Activated CD4-positive, alpha-beta T cell treated with anti-CD3 and anti-CD28 coated beads for 1 hour (primary cell): ENCODE data around the gene TMEM30B.

ENCODE experiments used
- DNase-seq: peaks from one replicate; pipeline ENCODE4 v3.0.0-alpha.2; 2020

The TMEM30B gene

DNA sequence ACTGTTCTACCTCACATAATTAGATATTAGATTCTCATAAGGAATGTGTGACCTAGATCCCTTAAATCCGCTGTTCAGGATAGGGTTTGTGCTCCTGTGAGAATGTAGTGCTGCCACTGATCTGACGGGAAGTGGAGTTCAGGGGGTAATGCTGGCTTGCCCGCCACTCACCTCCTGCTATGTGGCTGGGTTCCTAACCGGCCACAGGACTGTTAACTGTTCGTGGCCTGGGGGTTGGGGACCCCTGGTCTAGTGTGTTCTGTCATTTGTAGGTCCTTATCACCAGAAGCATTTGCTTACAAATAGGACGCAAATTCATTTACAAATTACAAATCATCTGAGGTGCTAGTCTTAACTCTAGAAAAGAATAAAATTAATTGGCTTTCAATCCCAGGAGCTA, 16.4 kb upstream of the TMEM30B start:
- DNase-seq: no peak

GRCh38 chr14:61296719-61297502, 15.8 kb upstream of the TMEM30B start:
- no peak for DNase-seq

DNA sequence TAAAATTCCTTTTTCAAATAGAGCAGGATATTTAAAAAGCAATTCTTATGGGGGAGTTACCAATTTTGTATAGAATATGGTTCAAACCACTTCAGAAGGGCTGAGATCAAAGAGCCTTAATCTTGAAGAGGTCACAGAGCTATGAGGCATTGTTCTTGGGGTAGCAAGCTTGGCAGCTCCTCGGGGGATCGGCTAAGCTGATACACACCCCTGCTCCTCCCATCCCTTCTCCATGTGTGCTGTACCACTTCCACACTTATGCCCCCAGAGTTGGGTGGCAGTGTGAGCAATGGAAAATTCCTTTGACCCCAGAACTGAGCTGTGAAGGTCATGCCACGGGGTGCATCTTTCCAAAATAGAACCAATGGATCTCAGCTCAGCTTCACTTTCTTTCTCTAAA, 15.0 kb upstream of the TMEM30B start:
- DNase-seq: no peak

DNA sequence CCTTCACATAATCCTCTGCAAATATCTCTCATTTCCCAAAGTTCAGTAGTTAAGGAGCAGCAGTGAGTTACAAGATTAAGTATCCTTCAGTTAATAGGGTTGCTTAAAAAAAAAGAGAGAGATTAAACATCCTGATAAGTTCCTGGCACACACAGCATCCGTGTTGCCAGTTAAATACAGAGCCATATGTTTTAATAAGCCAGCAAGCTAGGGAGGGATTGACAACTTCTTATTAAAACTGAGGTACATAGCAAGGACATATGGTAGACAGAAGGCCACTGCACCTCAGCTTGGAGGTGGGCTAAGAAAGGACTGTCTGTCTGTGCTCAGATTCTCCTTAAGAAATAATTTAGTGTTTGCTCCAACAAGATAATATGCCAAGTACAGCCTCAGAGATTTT, 9.6 kb upstream of the TMEM30B start:
- no peak for DNase-seq

- DNase-seq: no peak
Measured at GRCh38 chr14:61288720-61289119, 7.6 kb upstream of the TMEM30B start.

DNA sequence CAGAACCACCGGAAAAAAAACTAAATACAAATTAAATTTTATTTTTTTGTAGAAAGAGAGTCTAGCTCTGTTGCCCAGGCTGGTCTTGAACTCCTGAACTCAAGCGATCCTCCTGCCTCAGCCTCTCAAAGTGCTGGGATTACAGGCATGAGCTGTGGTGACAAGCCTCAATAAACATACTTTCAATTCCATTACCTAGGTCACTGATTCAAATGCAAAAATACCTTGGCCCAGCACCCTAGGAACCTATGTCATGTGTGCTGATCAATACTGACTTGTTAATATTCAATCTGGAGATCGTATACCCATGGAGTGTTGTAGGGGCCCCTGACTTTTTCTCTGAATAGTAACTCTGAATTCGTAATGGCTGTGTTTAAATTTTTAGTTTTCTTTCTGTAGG, 7.1 kb upstream of the TMEM30B start:
- DNase-seq: no peak

DNA sequence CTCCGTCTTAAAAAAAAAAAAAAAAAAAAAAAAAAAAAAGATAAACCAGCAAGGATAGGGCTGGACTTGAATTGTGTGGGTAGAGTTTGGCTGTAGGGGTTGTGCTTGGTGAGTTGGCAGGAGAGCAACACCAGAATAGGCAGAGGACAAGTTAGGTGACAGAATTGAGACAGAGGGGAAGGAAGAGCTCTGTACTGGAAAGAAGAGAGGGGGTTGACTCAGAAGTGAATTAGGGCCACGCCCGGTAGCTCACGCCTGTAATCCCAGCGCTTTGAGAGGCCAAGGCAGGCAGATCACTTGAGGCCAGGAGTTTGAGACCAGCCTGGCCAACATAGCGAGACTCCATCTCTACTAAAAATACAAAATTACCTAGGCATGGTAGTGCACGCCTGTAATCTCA, 6.1 kb upstream of the TMEM30B start:
- DNase-seq: no peak

- no peak for DNase-seq
Measured at GRCh38 chr14:61285364-61285763, 4.2 kb upstream of the TMEM30B start.

DNA sequence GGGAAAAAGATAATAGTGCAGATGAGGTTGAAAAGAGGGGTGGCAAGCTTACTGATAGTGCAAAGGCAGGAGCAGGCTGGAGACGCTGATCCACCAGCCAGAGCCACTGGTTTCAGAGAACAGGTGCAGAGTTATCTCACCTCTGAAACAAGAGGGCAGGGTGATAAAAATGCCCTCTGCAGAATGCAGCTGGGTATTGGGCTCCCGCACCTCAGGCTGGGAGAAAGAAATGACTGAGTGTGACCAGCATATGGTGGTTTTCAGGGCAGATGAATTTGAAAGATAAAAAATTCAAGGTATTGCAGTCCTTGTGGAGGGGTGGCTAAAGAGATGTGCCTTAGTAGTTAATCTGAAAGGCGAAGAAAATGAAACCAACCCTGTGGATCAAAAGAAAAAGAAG, 2.9 kb upstream of the TMEM30B start:
- DNase-seq: no peak

DNA sequence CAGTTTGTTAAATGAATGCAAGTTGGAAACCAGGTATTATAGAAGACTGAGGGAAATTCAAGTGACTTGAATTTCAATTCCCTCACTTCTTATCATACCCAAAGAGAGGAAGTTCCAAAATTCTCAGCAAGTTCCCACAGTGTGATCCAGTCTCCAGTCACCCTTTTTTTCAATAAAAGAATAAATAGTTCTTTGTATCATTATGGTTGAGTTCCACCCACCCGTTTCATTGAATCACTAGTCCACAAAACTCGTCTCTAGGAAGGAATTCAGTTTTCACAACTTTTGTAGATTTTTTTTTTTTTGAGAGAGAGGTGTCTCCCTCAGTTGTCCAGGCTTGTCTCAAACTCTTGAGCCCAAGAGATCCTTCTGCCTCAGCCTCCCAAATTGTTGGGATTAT, 1.6 kb upstream of the TMEM30B start:
- no peak for DNase-seq

GRCh38 chr14:61281948-61282275, 774 bp upstream of the TMEM30B start:
- no peak for DNase-seq

- DNase-seq: peak; percentile 73
Measured at GRCh38 chr14:61280526-61281185, 482 bp downstream of the TMEM30B start.

GRCh38 chr14:61280092-61280525, 1.0 kb downstream of the TMEM30B start:
- DNase-seq: no peak

DNA sequence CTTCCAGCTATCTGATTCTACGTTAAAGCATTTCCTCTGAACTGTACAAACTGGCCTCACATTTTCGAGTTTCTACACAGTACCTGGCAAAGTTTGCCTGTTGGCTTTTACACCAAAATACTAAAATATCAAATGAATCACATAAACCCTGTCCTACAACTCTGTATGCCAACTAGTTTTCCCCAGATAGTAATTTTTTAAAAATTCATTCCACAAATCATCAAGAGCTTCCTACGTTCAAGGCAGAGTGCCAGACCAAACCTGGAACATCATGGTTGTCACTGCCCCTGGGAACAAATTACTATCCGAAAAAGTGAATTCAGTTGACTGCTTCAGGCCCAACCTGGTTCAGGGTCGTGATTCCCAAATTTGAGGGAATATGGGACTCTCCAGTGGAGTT, 2.1 kb downstream of the TMEM30B start:
- DNase-seq: no peak

DNA sequence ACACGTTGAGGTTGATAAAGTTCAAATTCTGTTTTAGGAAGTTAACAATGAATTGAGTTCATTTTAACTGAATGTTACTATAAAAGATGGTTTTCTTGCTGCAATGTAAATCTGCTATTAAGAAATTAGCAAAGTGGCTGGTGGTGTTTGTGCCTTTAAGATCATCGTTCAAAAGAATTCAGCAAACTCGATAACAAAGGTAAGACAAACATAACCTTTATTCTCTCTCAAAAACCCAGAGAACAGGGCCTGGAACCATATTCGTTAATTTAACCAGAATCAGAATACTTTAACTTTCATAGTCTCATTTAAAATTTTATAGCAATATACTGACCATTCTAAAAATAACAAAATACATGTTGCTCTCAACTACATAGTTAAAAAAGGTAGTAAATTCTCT, 3.4 kb downstream of the TMEM30B start:
- DNase-seq: no peak

DNA sequence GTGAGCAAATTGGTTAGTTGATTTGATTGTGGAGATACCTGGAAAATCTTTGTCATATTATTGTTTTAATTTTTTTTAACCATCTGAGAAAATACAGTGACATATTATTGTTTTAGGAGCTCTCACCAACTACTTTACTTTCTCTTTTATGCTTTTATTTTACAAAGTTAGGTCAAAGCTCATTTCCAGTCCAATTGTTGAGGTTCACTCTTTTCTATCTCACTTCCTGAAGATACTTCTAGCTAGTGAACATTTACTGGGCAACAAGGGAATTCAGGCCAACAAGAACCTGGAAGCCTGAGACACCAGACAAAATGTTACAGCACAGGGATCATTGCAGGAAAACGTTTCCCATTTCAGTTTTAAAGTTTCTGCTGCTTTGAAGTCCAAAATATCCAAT, 3.9 kb downstream of the TMEM30B start:
- DNase-seq: no peak

- no peak for DNase-seq
Measured at GRCh38 chr14:61271552-61271951, 9.6 kb downstream of the TMEM30B start.

DNA sequence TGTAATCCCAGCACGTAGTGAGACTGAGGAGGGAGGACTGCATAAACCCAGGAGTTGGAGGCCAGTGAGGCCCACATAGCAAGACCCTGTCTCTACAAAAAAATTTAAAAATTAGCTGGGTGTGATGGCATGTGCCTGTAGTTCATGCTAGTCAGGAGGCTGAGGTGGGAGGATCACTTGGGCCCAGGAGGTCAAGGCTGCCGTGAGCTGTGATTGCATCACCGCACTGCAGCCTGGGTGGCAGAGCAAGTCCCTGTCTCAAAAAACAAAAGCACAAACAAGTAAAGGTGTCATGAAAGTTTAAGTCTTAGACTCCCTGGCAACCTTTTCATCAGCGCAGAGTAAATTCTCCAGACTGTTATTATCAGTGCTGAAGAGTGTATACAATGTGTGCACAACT, 10.4 kb downstream of the TMEM30B start:
- DNase-seq: no peak

DNA sequence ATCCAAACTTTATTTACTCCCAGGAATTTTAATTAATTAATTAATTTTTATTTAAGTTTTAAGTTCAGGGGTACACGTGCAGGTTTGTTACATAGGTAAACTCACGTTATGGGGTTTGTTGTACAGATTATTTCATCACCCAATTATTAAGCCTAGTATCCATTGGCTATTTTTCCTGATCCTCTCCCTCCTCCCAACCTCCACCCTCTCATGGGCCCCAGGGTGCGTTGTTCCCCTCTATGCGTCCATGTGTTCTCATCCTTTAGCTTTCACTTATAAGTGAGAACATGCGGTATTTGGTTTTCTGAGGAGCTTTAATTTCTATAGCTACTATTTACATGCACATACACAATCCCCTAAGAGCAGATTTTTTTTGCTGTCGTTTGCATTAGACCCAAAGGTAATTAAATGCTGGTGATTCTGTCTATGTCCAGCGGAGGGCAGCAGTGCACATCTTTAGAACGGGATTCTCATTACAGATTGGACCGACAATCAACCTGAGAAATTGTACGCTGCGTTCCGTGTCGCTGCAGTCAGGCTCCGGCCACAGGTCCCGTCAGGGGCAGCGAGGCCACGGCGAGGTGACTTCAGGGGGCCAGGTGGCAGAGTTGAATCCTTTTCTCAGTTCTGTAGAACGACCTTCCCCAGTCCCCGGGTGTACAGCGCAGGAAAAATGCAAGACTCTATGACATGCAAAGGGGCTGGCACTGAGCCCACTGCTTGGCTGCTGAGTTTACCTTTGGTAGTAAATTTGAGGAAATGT, 11.6 kb downstream of the TMEM30B start:
- peak; percentile 65 for DNase-seq

DNA sequence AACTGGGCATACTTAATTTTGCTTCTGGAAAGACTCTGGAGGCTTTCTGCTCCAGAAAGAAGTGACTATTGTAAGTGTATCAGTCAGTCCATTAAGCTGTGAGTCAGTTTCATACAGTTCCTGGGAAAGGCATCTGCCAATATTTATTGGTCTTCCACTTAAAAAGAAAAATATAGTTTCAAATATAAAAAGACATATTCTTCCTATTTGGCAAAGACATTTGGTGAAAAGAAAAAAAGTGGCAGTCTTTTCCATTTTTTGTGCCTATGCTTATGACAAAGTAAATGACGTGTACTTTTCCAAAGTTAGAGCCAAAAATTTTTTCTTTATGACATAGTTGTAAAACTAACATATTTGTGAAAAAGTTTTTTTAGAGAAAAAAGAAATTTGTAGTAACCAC, 12.3 kb downstream of the TMEM30B start:
- DNase-seq: no peak

- DNase-seq: no peak
Measured at GRCh38 chr14:61266891-61267740, 14.0 kb downstream of the TMEM30B start.

- DNase-seq: no peak
Measured at GRCh38 chr14:61266436-61266835, 14.7 kb downstream of the TMEM30B start.

DNA sequence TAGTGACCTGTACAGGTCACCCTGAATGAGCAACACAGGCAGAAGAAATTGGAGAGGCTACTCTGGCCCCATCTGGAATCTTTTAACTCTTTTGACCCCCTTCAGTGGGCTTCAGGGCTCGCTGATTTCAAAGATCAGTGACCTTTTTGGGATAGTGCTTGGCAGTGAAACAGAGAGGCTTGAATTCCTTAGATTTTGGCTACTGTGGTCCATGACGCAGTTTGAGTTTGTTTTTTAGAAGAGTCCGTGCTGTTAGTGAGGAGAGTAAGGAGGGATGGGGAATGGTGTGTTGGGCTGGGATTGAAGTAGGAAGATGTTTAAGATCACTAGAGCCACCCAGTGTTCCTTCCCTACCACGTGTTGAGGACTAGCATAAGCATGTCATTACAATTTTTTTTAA, 16.5 kb downstream of the TMEM30B start:
- DNase-seq: no peak
